ENCODE data around the gene PTTG2. TPM values are rescaled to one million over a fixed set of nuclear protein-coding genes. Genes with fewer than 3 reads are reported as not detected.
"Not testable (repeated sequence)": the region's sequence is repeated elsewhere in the genome, so short reads cannot be mapped to it uniquely, and the experiment has no call there.

Gene PTTG2
- total and polyA plus RNA-seq, 2 of the 4 experiments (the other 2 are of a cell fraction): not detected

DNA sequence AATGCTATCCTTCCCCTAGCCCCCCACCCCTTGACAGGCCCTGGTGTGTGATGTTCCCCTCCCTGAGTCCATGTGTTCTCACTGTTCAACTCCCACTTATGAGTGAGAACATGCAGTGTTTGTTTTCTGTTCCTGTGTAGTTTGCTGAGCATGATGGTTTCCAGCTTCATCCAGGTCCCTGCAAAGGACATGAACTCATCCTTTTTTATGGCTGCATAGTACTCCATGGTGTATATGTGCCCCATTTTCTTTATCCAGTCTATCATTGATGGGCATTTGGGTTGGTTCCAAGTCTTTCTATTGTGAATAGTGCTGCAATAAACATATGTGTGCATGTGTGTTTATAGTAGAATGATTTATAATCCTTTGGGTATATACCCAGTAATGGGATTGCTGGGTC, 37.1 kb upstream of the PTTG2 start:
- CTCF ChIA-PET: not testable (repeated sequence)

More for the DNA sequence above, 37.1 kb upstream of the PTTG2 start:
- H4K5ac ChIP-seq (ENCODE audit: low read depth, low read length); intact Hi-C loops (cut with micrococcal nuclease); DNase-seq; H4K8ac ChIP-seq (ENCODE audit: low read depth in 2 of 2, low read length in 2 of 2); ATAC-seq (ENCODE audit: low read depth); H3K23ac ChIP-seq (ENCODE audit: low read depth, low read length); H3K9me1 ChIP-seq (ENCODE audit: insufficient read depth, low read length); H2AK5ac ChIP-seq (ENCODE audit: low read depth, low read length); H3K79me1 ChIP-seq (ENCODE audit: low read depth in 1 of 2, low read length in 2 of 2); H3K9ac ChIP-seq (ENCODE audit: low read depth, low read length); H4K20me1 ChIP-seq (ENCODE audit: insufficient read depth, low read length); H3K4me3 ChIP-seq (ENCODE audit: insufficient read depth, low read depth, low read length); H2BK15ac ChIP-seq (ENCODE audit: low read depth, low read length); H2BK20ac ChIP-seq (ENCODE audit: low read depth, low read length); H3K18ac ChIP-seq (ENCODE audit: low read depth, low read length); H2BK120ac ChIP-seq (ENCODE audit: low read depth, low read length); dilution Hi-C loops (cut with HindIII; ENCODE audit: low sequenced_read_pairs, unreplicated experiment); H3K4me2 ChIP-seq (ENCODE audit: low read depth, low read length); POLR2A ChIA-PET (ENCODE audit: unreplicated experiment); H3K36me3 ChIP-seq (ENCODE audit: control insufficient read depth, insufficient read depth, low read length); H3K9me3 ChIP-seq (ENCODE audit: control insufficient read depth, insufficient read depth, low read length); H3K27ac ChIP-seq (ENCODE audit: insufficient read depth, low read length); H2BK5ac ChIP-seq (ENCODE audit: low read depth, low read length, poor library complexity, severe bottlenecking); BruUV-seq (replicated peaks); H3K4ac ChIP-seq (ENCODE audit: low read depth, low read length); H3K14ac ChIP-seq (replicated peaks; ENCODE audit: low read depth, low read length); H2AFZ ChIP-seq (replicated peaks; ENCODE audit: low read length, poor library complexity); H3K56ac ChIP-seq (ENCODE audit: extremely low read depth, insufficient read depth, low read length); H4K91ac ChIP-seq (ENCODE audit: insufficient read depth, low read depth, low read length); H3K4me1 ChIP-seq (ENCODE audit: control insufficient read depth, insufficient read depth, low read length); in situ Hi-C loops (cut with MboI; ENCODE audit: low sequenced_read_pairs); H2AK9ac ChIP-seq (replicated peaks; ENCODE audit: low read depth, low read length, poor library complexity): not testable (repeated sequence)
- peaks cover 18% of the 10 kb centered on the region for H3K27me3 ChIP-seq (ENCODE audit: control insufficient read depth, insufficient read depth, low read length)
